Measurements from ENCODE around the gene SOX10. TPM values are rescaled to one million over a fixed set of nuclear protein-coding genes. Genes with fewer than 3 reads are reported as not detected.

The SOX10 gene
- total and polyA plus RNA-seq, 2 donors (not counting 1 experiment from before 2014, with no cell fraction given): not detected

GRCh38 chr22:37931893-37932389, 52.4 kb downstream of the SOX10 start:
- H3K9me3 ChIP-seq (ENCODE audit: control extremely low read depth in 1 of 3, control insufficient read depth in 2 of 3, insufficient read depth in 1 of 3, low read length in 2 of 3): no peaks in the 10 kb centered on the region
- H4K20me1 ChIP-seq (ENCODE audit: control insufficient read depth, insufficient read depth, low read length, poor library complexity, severe bottlenecking): peaks cover 11% of the 10 kb centered on the region
- no peaks in the 10 kb centered on the region for H3K27me3 ChIP-seq (replicated peaks in 1 of 4; ENCODE audit: control extremely low read depth in 1 of 4, control insufficient read depth in 3 of 4, insufficient read depth in 4 of 4, low read length in 3 of 4)
- WGBS (ENCODE audit: insufficient coverage): 45% methylated on average over 5 of the region's 6 CpGs
- H3K27ac ChIP-seq (ENCODE audit: low read length in 2 of 2): no peak overlapping the region
- DNase-seq (no peak), ATAC-seq (ENCODE audit: low read depth) (no peak)
- no peak overlapping the region for H3K4me3 ChIP-seq (ENCODE audit: control extremely low read depth in 1 of 5, extremely low read depth in 1 of 5, insufficient read depth in 1 of 5, low read depth in 2 of 5, low read length in 4 of 5)
- no peak overlapping the region for H3K9ac ChIP-seq (ENCODE audit: low read length)
- no peaks in the 10 kb centered on the region for H3K27me3 Mint-ChIP-seq
- POLR2A ChIA-PET: interaction anchor here (0.6 kb wide), 2 partner anchors 12 to 278 kb away, joined by 7 to 9 read pairs; no protein-coding TSS in a partner anchor
- no peak overlapping the region for H3K4me3 Mint-ChIP-seq
- intact Hi-C loops (cut with micrococcal nuclease): loop anchor here (5.0 kb wide), 1 partner anchor 35 kb away; no protein-coding TSS in a partner anchor
- TF ChIP-seq EZH2 (IDR thresholded peaks at IDR 0.05; ENCODE audit: borderline replicate concordance, insufficient read depth, low read depth, low read length, poor library complexity, severe bottlenecking): no peak
- TF ChIP-seq CTCF (IDR thresholded peaks at IDR 0.05): no peak
- no peaks in the 10 kb centered on the region for H3K9me3 Mint-ChIP-seq (ENCODE audit: insufficient read depth)
- no peak overlapping the region for H2AFZ ChIP-seq (ENCODE audit: insufficient read depth, low read depth, low read length, poor library complexity, severe bottlenecking)
- H3K36me3 ChIP-seq (replicated peaks in 1 of 2; ENCODE audit: control extremely low read depth in 1 of 2, control insufficient read depth in 1 of 2, extremely low read depth in 1 of 2, insufficient read depth in 2 of 2, low read length in 1 of 2): peaks cover 0 to 41% of the 10 kb centered on the region in 2 experiments
- H3K4me1 Mint-ChIP-seq: peaks cover 19% of the 10 kb centered on the region
- H3K27ac Mint-ChIP-seq: peak overlapping the region; percentile 29
- H3K79me2 ChIP-seq (ENCODE audit: control insufficient read depth, insufficient read depth, low read length): peaks cover 3% of the 10 kb centered on the region
- no peak overlapping the region for H3K4me2 ChIP-seq (replicated peaks; ENCODE audit: low read depth, low read length, poor library complexity, severe bottlenecking)
- H3K4me1 ChIP-seq (ENCODE audit: control insufficient read depth in 2 of 2, insufficient read depth in 2 of 2, low read length in 2 of 2): peaks cover 3 to 12% of the 10 kb centered on the region in 2 donors
- CTCF ChIA-PET: interaction anchor here (0.9 to 4.7 kb wide), 5 partner anchors 26 to 114 kb away, joined by 3 to 28 read pairs (median 8); partner anchors contain the start of gene MICALL1

- Mint-ChIP-seq H3K27me3 (no peaks in the 10 kb centered on the region), H3K27ac (no peak overlapping the region), H3K9me3 (ENCODE audit: insufficient read depth) (no peaks in the 10 kb centered on the region), H3K4me1 (peaks cover 19% of the 10 kb centered on the region), H3K4me3 (no peak overlapping the region)
- ATAC-seq (ENCODE audit: low read depth) (no peak), DNase-seq (no peak)
- ChIA-PET CTCF (interaction anchor here (0.7 to 4.7 kb wide), 6 partner anchors 8 to 68 kb away, joined by 3 to 28 read pairs (median 3); partner anchors contain the start of gene MICALL1), POLR2A (interaction anchor here (0.7 kb wide), 1 partner anchor 24 kb away, joined by 4 read pairs; no protein-coding TSS in a partner anchor)
- H4K20me1 ChIP-seq (ENCODE audit: control insufficient read depth, insufficient read depth, low read length, poor library complexity, severe bottlenecking): peaks cover 11% of the 10 kb centered on the region
- no peak overlapping the region for H2AFZ ChIP-seq (ENCODE audit: insufficient read depth, low read depth, low read length, poor library complexity, severe bottlenecking)
- intact Hi-C loops (cut with micrococcal nuclease): loop anchor here (5.0 kb wide), 1 partner anchor 34 kb away; no protein-coding TSS in a partner anchor
- peaks cover 3 to 12% of the 10 kb centered on the region in 2 donors for H3K4me1 ChIP-seq (ENCODE audit: control insufficient read depth in 2 of 2, insufficient read depth in 2 of 2, low read length in 2 of 2)
- TF ChIP-seq CTCF (IDR thresholded peaks at IDR 0.05) (no peak), EZH2 (IDR thresholded peaks at IDR 0.05; ENCODE audit: borderline replicate concordance, insufficient read depth, low read depth, low read length, poor library complexity, severe bottlenecking) (no peak)
- H3K4me2 ChIP-seq (replicated peaks; ENCODE audit: low read depth, low read length, poor library complexity, severe bottlenecking): no peak overlapping the region
- no peak overlapping the region for H3K4me3 ChIP-seq (ENCODE audit: control extremely low read depth in 1 of 5, extremely low read depth in 1 of 5, insufficient read depth in 1 of 5, low read depth in 2 of 5, low read length in 4 of 5)
- no peaks in the 10 kb centered on the region for H3K27me3 ChIP-seq (replicated peaks in 1 of 4; ENCODE audit: control extremely low read depth in 1 of 4, control insufficient read depth in 3 of 4, insufficient read depth in 4 of 4, low read length in 3 of 4)
- WGBS (ENCODE audit: insufficient coverage): 67% methylated on average over 2 of the region's 2 CpGs
- H3K36me3 ChIP-seq (replicated peaks in 1 of 2; ENCODE audit: control extremely low read depth in 1 of 2, control insufficient read depth in 1 of 2, extremely low read depth in 1 of 2, insufficient read depth in 2 of 2, low read length in 1 of 2): peaks cover 0 to 48% of the 10 kb centered on the region in 2 experiments
- H3K9ac ChIP-seq (ENCODE audit: low read length): no peak overlapping the region
- no peak overlapping the region for H3K27ac ChIP-seq (ENCODE audit: low read length in 2 of 2)
- H3K9me3 ChIP-seq (ENCODE audit: control extremely low read depth in 1 of 3, control insufficient read depth in 2 of 3, insufficient read depth in 1 of 3, low read length in 2 of 3): no peaks in the 10 kb centered on the region
- peaks cover 3% of the 10 kb centered on the region for H3K79me2 ChIP-seq (ENCODE audit: control insufficient read depth, insufficient read depth, low read length)
Measured at GRCh38 chr22:37930952-37931440, 53.4 kb downstream of the SOX10 start.
